ENCODE measurements around the gene EIF4E2.

GRCh38 chr2:232576995-232577394 lies 26.5 kb downstream of the EIF4E2 start:
- TF ChIP-seq EP300 (IDR thresholded peaks at IDR 0.05), result no peak
- TF ChIP-seq CTCF (IDR thresholded peaks at IDR 0.05), result no peak
- TF ChIP-seq POLR2A (IDR thresholded peaks at IDR 0.05), result no peak
- TF ChIP-seq POLR2AphosphoS5 (IDR thresholded peaks at IDR 0.05), result no peak

All from upper lobe of left lung (tissue), 4 donors.